Right ventricle myocardium superior (tissue), 1 donor: Measurements from ENCODE around the gene BNC2. TPM values are rescaled to one million over a fixed set of nuclear protein-coding genes. Genes with fewer than 3 reads are reported as not detected.

Experiments
- ATAC-seq: fragments of 200-7000 bp; cut with Tn5 transposase; one replicate; pipeline ENCODE4 v1.9.1; 2020; ENCODE audit warnings: mild to moderate bottlenecking; ENCODE audit not compliant: poor library complexity
- DNase-seq: peaks from one replicate; pipeline ENCODE4 v3.0.0-alpha.2; 2020
- intact Hi-C: fragments of 100-400 bp; cut with DNase I; formaldehyde crosslinking; loops from one replicate; pipeline ENCODE4 v1.11.2; 2022
- total RNA-seq: library from RNA; stranded (reverse); fragmentation: NEBNext Ultra II Directional; extraction: Animal tissue kit (Norgen Biotek cat#: 25700); gene quantifications from one replicate; pipeline ENCODE4 v1.2.1, GENCODE V29; 2021
- donor health status: DM: no; HTN: yes; CAD: no; lungs with severe emphysema.

BNC2 gene
- total RNA-seq, 1 donor from 2014 or later = 3.9 TPM

- intact Hi-C loops = no loop called here
- ATAC-seq = no peak
- no peak for DNase-seq
Measured at GRCh38 chr9:16601991-16602390, 268.5 kb downstream of the BNC2 start.

DNA sequence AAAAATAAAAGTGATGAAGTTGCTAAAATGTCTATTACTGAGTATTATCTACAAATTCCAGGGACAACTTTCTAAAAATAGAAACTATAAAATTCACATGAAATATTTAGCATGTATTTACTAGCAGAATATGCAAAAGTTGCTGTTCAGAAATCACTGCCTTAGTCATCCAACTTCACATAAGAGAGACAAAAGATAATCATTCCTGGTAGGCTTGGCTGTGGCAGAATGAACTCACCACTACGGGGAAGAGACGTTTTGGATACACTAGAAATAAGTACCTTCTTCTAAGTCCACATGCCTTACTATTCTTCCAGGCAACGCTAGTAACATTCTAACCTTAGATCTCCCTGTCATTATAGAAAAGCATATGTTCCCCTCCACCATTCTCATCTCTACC lies 272.2 kb downstream of the BNC2 start:
- intact Hi-C loops = loop anchor here (10.0 kb wide), 1 partner anchor 444 kb away; no protein-coding TSS in a partner anchor
- ATAC-seq = no peak
- no peak for DNase-seq

DNA sequence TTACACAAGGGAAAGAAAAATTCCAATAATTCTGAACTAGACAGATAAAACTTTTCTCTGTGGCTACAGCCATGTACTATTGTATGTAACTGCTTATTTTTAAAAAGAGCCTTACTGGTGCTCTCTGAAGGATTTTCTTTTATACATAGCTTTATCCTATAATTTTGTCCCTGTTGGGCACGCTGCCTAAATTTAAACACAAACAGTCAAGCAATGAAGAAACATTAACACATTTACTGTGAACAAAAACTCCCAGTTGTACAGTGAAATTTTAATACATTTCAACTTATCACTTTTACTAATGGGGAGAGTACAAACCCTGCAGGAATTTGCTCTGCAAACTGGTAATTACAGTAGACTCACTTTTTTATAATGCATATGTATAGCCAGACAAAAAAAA lies 273.3 kb downstream of the BNC2 start:
- intact Hi-C loops = loop anchor here (10.0 kb wide), 1 partner anchor 442 kb away; no protein-coding TSS in a partner anchor
- DNase-seq (no peak), ATAC-seq (no peak)

DNA sequence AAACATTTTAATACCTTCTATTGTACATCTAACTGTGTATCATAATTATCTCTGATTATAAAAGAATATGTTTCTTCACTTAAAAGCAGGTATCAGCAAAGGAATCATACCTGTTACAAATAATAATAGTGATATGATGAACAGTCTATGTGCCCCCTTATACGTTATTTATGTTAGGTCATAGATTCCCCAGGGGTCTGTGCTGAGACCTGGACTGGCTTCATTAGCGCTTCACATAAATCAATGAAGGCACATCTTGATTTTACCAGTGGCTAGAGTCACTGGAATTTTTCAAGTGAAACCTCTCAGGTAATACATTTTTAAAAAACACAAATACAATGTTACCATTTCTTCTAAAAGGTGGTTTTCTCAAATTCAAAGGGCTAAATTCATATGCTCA lies 275.2 kb downstream of the BNC2 start:
- intact Hi-C loops = loop anchor here (10.0 kb wide), 1 partner anchor 440 kb away; no protein-coding TSS in a partner anchor
- DNase-seq (no peak), ATAC-seq (no peak)

GRCh38 chr9:16594787-16595186 lies 275.7 kb downstream of the BNC2 start:
- DNase-seq (no peak), ATAC-seq (no peak)
- intact Hi-C loops = loop anchor here (10.0 kb wide), 1 partner anchor 440 kb away; no protein-coding TSS in a partner anchor

GRCh38 chr9:16593746-16594145 lies 276.7 kb downstream of the BNC2 start:
- no peak for DNase-seq
- ATAC-seq = no peak
- intact Hi-C loops = loop anchor here (10.0 kb wide), 1 partner anchor 439 kb away; no protein-coding TSS in a partner anchor

GRCh38 chr9:16591092-16591491 lies 279.4 kb downstream of the BNC2 start:
- DNase-seq (no peak), ATAC-seq (no peak)
- intact Hi-C loops = loop anchor here (10.0 kb wide), 1 partner anchor 436 kb away; no protein-coding TSS in a partner anchor

DNA sequence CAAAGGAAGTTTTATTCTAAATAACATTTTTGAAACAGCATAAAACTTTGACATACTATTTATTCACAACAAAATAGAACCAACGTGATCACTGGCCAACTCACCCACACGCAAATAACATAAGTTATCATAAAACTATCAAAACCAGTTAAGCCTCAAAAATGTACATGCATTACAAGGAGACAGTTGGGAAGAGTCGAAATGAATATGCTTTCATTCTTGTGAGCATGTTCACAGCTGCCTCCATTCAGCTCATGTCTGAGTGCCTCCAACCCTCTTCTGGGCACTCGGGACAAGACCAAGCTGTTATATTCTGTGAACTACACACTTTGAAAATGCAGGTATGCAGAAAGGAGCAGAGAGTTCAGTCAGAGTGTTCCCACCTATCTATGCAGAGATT lies 284.9 kb downstream of the BNC2 start:
- DNase-seq (no peak), ATAC-seq (no peak)
- intact Hi-C loops = no loop called here

- ATAC-seq (no peak), DNase-seq (no peak)
- intact Hi-C loops = no loop called here
Measured at GRCh38 chr9:16579872-16580432, 290.5 kb downstream of the BNC2 start.

- intact Hi-C loops = no loop called here
- DNase-seq = no peak
- ATAC-seq = peak; percentile 20
Measured at GRCh38 chr9:16575986-16576245, 294.6 kb downstream of the BNC2 start.

DNA sequence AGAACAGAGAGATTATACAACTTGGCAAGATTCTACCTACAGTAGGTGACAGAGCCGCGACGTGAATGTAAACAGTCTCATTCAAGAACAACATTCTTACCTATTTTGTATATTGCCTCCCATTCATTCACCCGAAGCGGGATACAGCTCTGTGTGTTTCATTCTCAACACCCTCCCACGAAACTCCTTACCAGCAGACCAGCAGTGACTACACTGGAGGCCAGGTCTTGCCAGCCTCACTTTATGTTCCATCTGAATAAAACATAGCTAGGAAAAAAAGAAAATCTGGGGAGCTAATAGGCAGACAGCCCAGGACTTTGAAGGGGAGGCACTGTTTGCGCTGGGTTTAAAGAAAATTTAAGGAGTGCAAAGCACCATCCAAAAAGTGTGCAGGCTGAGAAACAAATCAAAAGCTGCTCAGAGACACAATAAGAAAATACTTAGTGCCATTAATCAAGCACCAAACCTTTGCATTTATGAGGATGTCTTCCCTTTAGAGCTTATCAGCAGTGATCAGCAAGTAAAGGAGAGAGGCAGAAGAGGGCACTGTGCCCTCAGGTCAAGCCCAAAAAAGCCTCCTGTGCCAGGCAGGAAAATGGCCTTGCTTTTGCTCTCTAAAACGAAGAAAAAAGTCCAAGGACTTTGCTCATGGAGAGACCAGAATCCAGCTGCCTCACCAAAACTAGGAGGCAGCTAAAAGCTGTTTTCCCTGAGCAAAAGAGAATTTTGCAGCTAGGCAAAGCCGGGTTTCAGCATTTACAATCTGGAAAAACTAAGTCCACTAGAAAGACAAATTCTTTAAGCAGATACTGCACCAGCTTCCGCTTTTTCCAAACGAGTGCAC lies 295.1 kb downstream of the BNC2 start:
- DNase-seq (no peak), ATAC-seq (no peak)
- intact Hi-C loops = no loop called here

DNA sequence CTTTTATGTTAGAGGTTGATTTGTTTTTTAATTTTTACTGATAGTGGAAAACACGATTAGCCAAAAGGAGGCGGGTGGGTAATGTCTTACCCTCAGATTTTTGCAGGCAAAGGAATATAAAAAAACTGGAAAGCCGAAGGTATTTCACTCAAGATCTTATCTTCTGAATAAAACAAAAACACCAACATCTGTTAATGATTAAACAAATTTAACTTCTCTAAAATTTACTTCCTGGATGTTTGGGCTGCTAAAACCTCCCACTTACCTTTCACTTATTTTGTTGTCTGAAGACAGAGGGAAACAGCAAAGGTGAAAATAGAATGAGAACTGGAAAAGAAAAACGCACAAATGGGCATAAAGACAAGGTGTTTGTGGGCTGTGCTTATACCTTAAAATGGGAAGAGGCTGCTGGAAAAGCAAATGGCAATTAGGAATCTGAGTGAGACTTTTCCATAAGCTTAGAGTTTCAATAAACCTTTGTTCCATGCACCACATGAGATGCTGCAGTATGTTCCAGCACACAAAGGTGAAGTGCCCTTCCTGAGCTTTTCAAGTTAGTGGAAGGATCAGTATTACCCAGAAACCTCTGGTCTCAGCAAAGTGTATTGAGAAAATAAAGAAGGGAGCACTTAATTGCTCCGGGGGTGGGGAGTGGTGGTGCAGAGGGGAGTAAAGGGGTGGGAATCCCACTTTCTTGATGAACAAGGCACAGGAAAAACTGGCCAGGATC lies 298.3 kb downstream of the BNC2 start:
- DNase-seq (no peak), ATAC-seq (no peak)
- intact Hi-C loops = no loop called here

DNA sequence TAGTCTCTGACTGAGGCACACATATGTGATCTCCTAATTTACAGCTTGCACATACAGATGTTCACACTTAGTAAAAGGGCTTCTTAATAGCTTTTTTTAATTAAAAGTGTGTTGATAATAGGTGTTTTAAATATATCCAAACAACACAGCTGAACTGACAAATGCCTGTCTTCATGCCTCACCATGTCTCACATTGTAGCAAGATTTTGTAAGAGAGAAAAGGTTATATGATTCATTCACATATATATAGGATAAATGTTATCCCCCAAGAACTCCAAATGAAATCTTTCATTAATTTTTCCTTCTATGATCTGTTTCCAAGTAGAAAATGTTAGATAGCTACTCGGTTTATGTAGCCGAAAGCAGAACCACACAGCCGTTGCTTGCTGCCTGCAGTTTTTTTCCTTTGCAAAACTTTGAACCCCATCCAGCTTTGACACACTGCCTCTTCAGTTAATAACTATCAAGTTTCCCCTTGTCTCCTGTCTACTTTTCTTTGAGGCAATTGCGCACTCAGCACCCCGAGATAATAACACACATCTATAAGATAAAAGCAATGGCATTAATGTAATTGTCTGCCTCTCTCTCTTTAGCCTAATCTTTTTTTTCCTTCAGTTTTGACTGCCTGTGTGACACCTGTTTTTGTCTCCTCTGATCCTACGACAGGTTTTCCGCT lies 299.2 kb downstream of the BNC2 start:
- ATAC-seq = no peak
- no peak for DNase-seq
- intact Hi-C loops = no loop called here

DNA sequence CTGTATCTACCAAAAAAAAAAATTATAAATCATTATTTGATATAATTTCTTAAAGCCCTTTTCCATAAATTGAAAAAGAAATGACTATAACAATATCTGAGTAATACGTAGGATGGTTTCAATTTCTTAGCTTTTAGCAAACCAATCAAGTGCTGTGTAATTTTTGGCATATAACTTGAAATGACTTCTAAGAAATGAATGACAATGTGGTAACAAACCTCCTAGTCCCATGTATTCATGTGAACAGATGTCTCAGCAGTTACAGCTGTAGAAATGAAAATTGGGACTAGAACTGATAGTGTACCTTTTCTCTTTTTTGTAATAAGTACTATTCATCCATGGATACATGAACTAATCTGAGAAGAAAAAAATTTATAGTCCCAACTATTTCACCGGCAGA lies 307.0 kb downstream of the BNC2 start:
- intact Hi-C loops = no loop called here
- ATAC-seq = no peak
- DNase-seq = no peak

GRCh38 chr9:16561121-16561520 lies 309.3 kb downstream of the BNC2 start:
- ATAC-seq = no peak
- DNase-seq = no peak
- intact Hi-C loops = no loop called here

DNA sequence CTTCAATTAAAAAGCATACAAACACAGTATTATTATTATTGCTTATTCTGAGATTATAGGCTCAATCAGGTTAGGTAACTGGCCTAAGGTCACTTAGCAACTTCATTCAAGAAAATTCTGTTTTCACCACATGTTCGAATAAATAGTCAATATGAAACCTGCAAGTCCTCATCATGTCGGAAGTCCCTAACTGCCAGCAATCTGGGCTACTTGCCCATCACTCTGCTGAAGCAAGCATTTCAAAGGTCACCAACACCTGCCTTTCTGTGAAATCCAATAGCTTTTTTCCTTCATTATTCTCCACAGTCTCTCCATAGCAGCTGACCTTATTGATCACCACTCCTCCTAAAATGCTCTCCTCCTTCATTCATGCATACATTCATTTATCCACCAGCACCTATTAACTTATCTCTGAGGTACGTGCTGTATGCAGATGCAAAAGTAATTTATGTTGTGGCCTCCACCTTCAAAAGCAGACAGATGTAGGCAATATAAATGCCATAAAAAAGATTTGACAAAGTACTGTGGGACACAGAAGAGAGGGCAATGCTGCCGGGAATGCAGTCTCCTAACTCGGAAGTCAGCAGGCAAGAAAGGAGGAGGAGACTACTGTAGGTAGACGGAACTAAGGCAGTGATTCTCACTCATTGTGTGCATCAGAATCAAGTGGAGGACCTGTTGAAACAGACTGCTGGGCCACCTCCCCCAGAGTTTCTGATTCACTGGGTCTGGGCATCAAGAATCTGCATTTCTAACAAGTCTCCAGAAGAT lies 310.9 kb downstream of the BNC2 start:
- intact Hi-C loops = no loop called here
- DNase-seq (no peak), ATAC-seq (no peak)

- ATAC-seq (no peak), DNase-seq (no peak)
- intact Hi-C loops = no loop called here
Measured at GRCh38 chr9:16555802-16556201, 314.7 kb downstream of the BNC2 start.

GRCh38 chr9:16553869-16554540 lies 316.5 kb downstream of the BNC2 start:
- no peak for DNase-seq
- intact Hi-C loops = no loop called here
- no peak for ATAC-seq
